Measurements from ENCODE around the gene PML.

Gene PML

DNA sequence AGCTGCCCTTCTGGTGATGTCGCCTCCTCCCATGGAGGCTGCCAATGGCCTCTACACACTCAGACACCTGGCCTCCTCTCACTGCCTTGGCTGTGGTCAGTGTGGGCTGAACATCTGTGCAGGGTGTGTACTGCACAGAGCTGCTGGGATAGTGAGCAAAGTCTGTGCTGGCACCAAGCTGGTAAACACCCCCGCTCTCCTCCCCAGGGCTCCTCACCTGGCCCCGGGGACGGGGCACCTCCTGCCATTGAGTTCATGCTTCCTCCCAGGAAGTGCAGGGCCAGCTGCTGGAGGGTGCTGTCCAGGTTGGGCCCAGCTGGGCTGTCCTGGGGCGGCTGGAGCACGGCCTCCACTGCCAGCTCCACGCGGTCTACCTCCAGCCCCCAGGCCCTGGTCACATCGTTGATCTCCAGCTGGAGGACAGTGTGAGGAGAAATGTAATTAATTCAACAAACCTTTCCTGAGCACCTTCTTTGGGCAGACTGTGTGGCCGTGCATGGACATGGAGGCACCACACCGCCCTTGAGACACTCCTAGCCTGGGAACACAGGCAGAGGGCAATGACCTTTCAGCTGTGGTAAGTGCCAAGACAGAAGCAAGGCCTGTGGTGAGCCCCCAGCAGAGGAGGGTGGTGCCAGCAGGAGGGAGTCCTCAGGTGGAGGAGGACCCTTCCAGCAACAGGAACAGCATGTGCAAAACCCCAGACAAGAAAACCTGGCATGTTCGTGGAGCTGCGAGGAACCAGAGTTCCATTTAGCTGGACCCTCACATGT, 9.2 kb upstream of the PML start:
- no peak for DNase-seq (ENCODE audit: low read depth)

DNA sequence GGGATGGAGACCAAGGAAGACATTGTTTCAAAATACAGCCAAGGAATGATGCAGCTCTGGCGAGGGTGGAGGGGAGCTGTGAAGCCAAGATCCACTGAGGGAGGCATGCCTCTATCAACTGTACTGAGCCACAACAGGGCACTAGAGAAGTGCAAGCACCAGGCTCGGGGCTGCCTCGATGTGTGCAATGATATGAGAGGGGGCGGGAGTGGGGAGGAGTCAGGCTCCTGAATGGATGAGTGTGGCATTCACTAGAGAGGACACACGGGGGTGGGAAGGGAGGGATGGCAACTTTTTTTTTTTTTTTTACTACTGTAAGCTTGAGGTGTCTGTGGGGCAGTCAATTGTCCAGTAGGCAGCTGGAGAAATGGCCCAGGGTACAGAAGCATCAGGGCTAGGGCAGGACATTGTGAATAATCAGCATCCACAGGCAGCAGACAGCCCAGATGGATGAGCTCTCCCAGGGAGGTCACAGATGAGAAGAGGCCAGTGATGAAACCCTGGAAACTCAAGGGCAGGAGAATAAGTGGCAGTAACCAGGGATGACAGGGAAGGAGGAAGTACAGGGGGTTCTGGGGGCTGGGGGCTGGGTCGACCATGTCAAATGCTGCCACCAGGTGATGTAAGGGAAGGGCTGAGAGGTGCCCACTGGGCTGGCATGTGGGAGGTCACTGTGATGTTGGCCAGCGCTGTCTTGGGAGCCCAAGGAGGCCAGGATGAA, 8.3 kb upstream of the PML start:
- DNase-seq (ENCODE audit: low read depth): no peak

DNA sequence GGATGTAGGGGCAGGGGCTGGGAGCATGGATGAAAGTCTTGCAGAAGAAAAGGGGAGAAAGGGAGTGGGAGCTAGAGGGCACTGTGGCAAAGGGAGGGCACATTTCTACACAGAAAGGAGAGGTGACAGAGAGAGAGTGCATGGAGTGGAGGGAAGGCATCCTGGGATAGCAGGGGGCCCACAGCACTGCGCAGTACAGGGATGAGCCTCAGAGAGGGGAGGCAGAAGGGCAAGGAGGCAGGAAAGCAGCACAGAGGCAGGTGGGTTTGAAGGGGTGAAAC, 7.8 kb upstream of the PML start:
- DNase-seq (ENCODE audit: low read depth): no peak

DNA sequence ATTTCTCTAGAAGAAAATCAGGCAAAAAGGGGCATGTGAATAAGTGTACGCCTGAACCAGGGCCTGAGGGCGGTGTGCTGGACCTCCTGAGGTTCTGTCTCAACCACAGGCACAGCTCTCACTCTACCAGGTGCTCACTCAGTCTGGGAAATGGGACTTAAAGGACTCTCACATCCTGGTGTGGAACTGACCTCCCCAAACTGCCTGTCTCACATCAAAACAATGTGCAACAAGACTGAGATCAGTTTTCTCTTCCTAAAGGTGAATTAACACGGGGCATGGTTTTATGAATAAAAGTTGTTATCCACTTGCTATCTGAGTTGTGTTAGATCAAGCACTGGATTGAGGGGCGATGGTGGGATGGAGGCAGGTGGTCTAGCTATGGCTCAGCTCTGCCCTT, 7.3 kb upstream of the PML start:
- no peak for DNase-seq (ENCODE audit: low read depth)

DNA sequence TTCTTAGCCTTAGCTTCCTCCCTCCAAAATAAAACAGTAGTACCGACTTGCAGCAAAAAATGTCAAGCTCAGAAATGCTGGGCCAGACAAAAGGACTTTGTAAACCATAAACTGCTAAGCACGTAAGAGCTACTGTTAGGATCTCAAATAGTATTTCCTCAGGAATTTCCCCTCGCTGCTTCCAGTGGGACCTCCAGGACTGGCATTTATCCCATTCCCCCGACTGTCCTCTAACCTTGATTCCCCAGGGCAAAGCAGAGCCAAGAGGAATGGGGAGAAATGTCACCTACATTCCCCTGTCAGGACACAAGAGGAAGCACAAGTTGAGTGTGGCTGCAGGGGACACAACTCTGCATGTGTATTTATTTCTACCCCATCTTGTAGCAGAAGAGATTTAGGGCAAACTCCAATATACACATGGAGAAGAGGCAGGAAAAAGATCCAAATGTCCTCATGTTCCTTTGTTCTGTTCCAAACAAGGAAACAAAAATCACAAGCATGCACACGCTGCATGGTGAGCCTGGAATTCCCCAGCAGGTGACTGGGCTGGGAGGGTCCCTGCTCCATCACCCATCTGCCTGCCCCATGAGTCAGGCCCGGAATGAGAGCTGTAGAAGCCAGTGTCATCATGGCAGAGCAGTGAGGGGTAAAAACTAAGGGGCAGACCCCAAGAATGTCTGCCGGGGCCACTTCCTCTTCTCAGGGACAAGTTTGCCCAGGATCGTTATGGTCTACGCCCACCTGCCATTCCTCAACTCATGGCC, 6.7 kb upstream of the PML start:
- DNase-seq (ENCODE audit: low read depth): no peak

DNA sequence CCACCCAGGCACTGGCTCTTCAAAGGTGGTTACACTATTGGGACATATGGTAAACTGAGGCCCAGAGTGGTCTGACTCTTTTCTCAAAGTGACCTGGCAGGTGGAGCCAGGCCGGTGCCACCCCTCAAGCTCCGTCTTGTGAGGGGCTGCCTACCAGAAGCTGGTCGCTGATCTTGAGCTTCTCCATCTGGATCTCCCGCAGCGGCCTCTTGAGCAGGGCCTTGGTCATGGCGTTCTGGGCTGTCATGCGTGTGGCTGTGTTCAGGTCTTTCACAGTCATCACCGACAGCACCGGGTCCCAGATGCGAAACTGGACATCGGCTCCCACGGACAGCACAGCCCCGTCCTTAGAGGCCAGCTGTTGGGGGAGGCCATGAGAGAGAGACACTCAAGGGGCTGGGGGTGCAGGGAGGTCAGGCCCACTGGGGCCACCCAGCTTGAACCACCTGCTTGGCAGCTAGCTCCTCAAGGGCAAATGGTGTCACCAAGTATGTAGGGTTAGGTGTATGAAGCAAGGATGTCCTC, 6.0 kb upstream of the PML start:
- no peak for DNase-seq (ENCODE audit: low read depth)

DNA sequence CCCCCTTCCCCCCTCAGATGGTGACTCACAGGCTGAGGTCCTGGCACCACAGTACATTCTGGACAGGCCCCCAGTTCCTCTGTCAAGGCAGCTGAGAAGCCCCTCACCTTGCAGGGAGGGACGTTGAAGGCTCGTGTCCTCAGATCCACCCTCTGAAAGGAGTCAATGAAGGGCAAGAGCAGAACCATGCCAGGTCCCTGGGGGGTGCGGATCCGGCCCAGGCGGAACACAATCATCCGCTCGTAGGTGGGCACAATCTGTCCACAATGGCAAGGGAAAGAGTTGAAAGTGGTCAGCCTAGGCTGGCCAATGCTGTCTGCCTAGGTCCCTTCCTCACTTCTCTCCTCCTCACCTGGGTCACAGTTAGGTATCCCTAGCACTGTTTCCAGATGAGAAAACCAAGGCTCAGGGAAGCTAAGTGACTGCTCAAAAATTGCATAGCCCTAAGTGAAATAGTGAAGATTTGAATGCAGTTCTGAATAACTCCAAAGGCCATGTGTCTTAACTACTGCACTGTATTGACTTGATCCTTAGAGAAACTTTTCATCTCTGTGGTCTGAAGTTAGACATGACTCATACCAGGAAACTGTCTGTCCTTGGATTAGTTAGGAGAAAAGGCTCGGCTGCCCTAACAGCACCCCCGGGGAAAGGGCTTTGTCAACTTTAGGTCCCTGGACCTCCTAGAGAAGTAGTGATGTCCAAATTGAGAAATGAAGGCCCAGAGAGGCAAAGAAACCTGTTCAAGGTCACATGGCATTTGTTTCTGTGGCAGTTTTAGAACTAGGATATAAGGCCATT, 5.3 kb upstream of the PML start:
- DNase-seq (ENCODE audit: low read depth): no peak

DNA sequence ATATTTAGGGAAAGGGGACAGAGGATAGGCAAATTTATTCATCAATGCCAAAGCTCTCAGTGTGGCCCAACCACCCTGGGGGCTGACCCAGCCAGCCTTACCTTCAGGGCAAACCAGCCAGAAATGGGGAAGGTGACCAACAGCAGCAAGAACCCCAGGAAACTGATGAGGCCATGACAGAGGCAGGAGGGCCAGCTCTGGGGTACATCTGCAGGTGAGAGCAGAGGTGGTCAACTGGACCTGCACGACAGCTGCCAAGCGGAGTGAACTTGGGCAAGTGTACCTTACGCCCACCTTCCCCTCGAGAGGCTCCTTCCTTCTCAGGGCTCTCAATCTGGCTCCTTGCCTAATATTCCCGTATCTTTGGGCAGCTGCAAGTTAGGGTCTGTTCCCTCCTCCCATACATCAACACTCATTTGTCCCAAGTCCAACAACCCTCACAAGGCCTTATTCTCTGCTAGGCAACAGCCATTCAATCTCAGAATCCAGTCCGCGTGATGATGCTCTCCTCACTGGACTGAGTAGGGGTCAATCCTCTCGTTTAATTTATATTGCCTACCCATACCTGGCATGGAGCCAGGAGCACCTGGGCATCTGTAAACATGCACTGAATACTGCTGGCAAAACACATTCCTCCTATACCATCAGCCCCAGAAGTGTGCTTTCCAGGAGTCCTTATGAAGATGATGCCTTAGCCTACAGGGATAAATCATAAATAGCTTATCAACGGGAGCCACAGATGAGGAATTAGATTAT, 4.1 kb upstream of the PML start:
- DNase-seq (ENCODE audit: low read depth): no peak

DNA sequence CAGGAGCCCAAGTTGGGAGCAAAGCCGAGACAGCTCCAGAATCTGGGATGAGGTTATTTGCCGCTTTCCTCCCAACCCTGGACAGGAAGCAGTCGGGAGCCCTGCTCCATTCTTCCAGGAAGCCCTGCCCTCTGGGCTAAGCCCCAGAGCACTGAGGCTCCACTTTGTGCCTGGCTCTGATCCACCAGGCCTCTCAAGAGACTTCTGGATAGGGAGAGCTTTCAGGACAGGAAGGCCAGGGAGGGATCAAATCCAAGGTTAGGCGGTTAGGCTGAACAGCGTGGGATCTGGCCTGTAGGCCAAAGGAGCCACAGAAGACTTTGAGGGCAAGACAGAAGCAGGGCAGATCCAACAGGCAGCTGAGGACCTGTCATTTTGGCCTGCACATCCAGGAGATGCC, 3.3 kb upstream of the PML start:
- DNase-seq (ENCODE audit: low read depth): no peak

DNA sequence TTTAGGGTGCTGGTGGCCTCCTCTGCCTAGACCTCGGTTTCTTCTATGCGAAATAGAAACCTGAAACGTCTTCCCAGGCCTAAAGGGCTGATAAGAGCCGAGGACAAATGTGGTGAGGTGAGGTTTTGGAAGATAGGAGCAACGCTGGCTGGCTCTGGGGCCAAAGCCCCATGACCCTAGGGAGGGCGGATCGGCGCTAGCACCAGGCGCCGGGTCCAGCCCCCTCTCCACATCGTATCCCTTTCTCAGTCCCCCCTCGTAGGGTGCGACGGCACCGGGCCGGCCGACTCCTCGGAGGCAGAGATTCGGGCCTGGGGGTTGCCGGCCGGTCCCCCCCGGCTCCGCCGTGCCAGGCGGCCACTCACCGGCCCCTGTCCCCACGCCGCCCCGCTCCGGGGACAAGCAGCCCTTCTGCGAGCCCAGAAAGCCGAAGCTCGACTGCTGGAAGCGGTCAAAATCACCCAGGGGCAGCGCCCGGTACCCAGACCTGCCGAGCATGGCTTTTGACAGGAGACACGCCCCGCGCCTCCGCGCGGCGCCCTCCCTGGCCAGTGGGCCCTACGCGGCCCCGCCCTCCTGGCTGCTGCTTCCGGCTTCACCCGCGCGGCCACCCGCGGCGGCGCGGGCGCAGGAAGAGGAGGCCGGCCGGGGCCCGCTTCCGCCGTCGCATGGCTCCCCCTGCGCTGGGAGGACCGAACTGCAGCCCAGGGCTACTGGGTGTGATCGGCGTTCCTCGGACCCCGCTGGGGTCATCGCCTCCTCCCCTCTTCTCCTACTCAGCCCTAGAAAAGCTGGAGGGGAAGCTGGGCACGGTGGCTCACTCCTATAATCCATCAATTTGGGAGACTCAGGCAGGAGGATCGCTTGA, 2.6 kb upstream of the PML start, which contains the start of gene STOML1:
STOML1 (minus strand) TSS at position 570 of the 868 bp plus-strand sequence; CDS start at position 498, 72 bp downstream.
- peak; percentile 87 for DNase-seq (ENCODE audit: low read depth)

DNA sequence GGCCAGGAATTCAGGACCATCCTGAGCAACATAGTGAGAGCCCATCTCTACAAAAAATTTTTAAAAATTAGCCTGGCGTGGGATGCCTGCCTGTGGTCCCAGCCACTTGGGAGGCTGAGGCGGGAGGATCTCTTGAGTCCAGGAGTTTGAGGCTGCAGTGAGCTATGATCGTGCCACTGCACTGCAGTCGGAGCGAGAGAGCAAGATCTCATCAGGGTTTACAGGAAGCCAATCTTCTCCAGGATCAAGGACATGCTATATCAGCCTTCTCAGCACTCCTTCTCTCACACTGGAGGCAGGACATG, 2.0 kb upstream of the PML start:
- no peak for DNase-seq (ENCODE audit: low read depth)

DNA sequence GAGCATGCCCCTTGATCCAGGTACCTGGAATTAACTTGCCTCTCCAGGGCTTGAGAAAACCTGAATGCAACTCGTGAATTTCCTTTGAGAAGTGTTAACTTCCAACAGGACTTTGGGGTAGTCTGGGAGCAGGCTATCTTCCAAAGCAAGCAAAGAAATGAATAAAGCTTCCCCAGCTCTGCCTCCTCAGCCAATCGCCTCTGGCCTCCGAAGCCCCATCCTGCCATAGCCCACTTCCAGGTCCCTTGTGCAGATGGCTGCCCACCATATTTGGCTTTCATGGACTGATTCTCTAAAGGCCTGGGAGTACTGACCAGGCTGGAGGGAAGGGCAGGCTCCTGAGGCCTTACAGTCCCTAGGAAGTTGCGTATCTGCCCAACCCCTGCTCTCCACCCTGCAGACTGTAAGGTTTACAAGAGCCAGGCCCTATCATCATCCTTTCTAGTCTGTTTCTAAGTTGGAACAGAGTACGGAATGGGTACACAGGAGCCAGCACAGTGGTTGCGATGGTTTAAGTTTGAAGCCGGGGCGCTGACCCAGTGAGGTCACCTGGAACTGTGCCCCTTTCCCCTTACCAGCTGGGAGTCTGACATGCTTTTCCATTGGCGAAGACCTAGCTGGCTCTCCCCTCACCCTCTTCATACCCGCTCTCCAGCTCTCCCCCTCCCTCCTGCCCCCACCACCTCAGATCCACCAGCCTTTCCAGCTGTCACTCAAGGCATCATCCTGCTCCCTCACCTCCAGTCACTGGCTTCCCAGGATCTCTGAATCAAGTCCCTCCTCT, 1.1 kb upstream of the PML start:
- no peak for DNase-seq (ENCODE audit: low read depth)

DNA sequence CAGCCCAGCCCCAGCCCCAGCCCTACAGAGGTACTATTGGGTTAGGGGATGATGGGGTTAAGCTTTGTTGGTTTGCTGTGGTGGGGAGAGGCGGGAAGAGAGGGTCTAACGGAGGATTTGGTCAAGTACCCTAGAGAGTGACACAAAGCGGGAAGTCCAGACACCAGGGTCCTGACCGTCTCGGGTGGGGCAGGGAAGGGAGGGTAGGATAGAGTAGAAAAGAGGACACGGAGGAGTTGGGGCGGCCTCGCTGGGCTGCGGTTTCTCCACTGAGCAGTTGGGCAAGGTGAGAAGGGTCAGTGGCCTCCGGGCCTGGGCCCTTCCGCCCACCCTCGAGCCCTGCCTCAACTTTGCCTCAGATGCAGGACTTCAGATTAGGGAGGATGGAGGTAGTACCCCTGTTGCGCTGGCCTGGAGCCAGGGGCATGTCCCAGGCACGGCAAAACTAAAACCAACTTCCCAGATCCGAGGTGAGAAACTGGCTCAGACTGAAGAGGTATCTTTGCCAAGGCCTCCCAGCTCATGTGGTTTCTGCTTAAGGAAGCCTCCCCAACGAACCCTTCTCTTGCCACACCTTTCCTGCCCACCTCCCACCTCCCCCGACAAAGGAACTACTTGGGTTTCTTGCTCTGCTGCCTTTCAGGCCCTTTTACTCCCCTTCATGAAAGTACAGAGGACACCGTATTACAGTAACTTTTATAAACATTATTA, 551 bp downstream of the PML start:
- peak; percentile 7 for DNase-seq (ENCODE audit: low read depth)

DNA sequence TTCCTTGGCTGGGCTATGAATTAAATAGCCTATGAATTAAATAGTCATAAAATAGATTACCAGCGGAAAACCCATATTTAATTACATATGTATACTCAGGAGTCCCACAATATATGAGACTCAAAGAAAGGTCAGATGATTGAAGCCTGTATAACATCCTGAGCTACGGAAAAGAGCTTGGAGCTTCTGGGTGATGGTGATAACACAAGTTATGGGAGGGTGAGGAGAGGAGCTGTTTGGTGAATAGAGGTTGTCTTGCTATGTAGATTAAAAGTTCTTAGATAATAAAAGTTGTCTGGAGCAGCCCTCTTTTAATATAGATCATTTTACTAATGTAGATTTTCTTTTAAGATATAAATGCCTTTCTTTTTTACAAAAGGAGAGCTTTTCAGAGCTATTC, 1.8 kb downstream of the PML start:
- DNase-seq (ENCODE audit: low read depth): no peak

DNA sequence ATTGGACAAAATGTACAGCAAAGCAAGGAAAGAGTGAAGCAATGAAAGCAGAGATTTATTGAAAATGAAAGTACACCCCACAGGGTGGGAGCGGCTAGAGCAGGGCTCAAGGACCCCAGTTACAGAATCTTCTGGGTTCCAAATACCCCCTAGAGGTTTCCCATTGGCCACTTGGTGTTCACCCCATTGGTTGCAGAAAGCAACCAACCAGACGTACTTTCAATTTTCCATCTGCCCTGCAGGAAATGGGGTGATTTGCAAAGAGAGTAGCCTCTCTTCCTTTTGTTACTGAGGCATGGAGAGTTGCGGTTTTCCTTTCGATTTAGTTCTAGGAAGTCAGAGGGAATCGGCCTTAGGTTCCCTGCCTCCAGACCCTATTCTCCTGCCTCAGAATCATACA, 2.4 kb downstream of the PML start:
- DNase-seq (ENCODE audit: low read depth): peak; percentile 9

DNA sequence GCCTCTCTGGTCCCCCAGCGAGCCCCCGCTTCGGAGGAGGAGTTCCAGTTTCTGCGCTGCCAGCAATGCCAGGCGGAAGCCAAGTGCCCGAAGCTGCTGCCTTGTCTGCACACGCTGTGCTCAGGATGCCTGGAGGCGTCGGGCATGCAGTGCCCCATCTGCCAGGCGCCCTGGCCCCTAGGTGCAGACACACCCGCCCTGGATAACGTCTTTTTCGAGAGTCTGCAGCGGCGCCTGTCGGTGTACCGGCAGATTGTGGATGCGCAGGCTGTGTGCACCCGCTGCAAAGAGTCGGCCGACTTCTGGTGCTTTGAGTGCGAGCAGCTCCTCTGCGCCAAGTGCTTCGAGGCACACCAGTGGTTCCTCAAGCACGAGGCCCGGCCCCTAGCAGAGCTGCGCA, 3.5 kb downstream of the PML start:
- no peak for DNase-seq (ENCODE audit: low read depth)

DNA sequence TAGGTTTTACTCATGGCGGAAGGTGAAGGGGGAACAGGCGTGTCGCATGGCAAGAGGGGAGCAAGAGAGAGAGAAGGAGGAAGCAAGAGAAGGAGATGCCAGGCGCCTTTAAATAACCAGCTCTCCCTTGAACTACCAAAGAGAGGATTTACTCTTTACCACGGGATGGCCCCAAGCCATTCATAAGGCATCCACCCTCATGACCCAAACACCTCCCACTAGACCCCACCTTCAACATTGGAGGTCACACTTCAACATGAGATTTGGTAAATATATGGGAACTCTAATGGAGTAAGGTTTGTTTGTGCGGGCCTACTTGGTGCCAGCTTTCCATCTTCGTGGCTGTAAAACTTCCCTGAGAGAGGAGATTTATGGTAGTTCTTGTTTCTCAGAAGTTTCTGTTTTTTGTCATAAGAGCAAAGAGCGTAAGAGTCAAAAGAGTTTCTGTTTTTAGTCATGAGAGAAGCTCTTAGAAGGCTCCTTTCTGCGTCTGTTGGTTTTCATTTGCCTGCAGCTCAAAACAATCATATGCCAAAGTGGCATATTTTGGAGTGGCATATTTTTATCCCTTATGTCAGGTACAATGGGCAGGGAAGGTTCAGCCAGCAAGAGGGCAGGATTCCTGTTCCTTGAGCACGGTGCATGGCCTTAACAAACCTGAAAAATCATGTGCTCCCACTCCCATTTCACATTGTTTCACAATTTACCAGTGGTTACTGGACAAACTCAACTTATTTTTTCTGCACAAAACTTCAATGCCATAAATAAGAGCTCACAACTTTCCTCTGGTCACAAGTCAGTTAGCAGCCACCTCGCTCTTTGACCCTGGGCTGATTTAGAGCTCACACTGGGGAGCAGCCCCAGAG, 12.5 kb downstream of the PML start:
- no peak for DNase-seq (ENCODE audit: low read depth)

DNA sequence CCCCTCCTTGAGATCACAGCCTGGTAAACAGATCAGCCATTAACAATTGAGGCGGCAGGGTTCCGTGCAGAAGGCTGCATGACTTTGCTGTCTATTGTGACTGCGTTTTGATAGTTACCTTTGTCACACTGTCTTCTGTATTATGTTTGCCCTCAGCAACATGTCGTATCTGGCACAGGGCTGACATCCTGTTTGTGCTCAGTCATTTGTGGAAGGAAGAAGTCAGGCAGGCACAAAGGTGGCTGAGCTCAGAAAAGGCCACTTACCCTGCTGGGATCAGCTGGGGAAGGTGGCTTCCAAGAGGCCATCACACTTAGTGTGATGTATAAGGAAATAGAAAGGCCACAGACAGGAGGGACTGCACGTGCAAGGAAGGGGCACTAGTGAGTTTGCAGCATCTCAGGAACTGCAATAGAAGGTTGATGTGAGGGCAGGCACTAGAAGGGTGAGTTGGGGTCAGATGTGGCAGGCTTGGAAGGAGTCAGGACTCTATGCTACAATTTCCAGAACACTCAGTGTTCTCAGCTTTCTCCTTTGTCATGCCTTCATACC, 13.4 kb downstream of the PML start:
- no peak for DNase-seq (ENCODE audit: low read depth)
